Uterus (tissue), 2 donors: ENCODE measurements around the gene PDLIM1.

ENCODE experiments used
- POLR2A ChIP-seq, 2 donors: fragments of 450-650 bp; IDR thresholded peaks; one replicate each; pipeline ENCODE4 v1.6.1; 2016; ENCODE audit warnings: antibody characterized with exemption in 2 of 2, mild to moderate bottlenecking in 1 of 2, moderate library complexity in 1 of 2
- TF ChIP-seq, protein P1 (sequence below), 4 experiments: fragments of 200-600 bp in 2 of 4; fragments of 450-650 bp in 2 of 4; sonication (generic) in 2 of 4; IDR thresholded peaks; one replicate each; pipeline ENCODE4 v1.5.1; 2016 to 2019; ENCODE audit warnings: antibody characterized with exemption in 4 of 4, mild to moderate bottlenecking in 2 of 4, moderate library complexity in 1 of 4

DNA sequence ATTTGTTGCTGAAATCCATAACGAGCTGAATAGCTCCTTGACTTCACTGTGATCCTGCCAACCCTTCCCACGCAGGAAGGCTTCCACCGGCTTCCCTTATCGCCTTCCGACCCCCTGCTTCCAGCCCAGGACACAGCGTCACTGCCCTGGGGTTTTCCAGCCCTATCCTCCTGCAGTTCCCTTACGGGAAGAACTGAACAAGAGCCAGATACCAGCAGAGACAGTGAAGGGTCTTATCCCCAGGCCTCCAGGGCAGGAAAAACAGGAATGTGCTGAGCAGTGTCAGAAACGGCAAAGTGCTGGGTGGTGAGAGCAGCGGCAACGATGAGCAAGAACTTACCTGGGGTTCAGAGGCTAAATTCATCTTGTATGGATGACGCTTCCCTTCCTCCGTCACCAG is 22.4 kb downstream of the PDLIM1 start:
- TF ChIP-seq, protein P1, sequence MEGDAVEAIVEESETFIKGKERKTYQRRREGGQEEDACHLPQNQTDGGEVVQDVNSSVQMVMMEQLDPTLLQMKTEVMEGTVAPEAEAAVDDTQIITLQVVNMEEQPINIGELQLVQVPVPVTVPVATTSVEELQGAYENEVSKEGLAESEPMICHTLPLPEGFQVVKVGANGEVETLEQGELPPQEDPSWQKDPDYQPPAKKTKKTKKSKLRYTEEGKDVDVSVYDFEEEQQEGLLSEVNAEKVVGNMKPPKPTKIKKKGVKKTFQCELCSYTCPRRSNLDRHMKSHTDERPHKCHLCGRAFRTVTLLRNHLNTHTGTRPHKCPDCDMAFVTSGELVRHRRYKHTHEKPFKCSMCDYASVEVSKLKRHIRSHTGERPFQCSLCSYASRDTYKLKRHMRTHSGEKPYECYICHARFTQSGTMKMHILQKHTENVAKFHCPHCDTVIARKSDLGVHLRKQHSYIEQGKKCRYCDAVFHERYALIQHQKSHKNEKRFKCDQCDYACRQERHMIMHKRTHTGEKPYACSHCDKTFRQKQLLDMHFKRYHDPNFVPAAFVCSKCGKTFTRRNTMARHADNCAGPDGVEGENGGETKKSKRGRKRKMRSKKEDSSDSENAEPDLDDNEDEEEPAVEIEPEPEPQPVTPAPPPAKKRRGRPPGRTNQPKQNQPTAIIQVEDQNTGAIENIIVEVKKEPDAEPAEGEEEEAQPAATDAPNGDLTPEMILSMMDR (IDR thresholded peaks at IDR 0.05): no peak
- TF ChIP-seq POLR2A (IDR thresholded peaks at IDR 0.05): no peak
